SKM-1 (cell line): ENCODE results near the gene CGB2.
A peak's percentile ranks its signal among the peaks of the same experiment; 100 is the strongest.
"Not testable (repeated sequence)": the region's sequence is repeated elsewhere in the genome, so short reads cannot be mapped to it uniquely, and the experiment has no call there.

Experiments
- DNase-seq: peaks from one replicate; lab custom pipeline; 2025; ENCODE audit not compliant: unreplicated experiment; lab: John Stamatoyannopoulos, UW

CGB2 gene

DNA sequence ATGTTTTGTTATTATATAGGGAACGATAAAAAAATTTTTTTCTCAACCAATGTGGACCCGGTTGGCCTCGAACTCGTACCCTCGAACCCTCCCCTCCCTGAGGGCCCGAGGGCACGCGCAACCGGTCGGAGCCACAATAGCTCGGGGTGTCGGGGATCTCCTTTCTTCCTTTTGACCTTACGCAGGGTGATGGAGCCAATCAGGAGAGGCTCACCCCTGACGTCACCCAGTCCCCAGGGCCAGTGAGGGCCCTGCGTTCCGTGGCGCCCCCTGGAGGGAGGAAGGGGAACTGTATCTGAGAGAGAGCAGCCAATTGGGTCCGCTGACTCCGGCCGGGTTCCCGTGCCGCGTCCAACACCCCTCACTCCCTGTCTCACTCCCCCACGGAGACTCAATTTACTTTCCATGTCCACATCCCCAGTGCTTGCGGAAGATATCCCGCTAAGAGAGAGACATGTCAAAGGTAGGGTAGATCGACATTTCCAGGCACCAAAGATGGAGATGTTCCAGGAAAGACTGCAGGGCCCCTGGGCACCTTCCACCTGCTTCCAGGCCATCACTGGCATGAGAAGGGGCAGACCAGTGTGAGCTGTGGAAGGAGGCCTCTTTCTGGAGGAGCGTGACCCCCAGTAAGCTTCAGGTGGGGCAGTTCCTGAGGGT is at the start of gene CGB2:
TSS of gene CGB2 (plus strand) at position 249 of the 660 bp plus-strand sequence. CDS start at position 455, 206 bp downstream.
- not testable (repeated sequence) for DNase-seq

GRCh38 chr19:48982280-48982679 is 49.4 kb upstream of the CGB2 start:
- no peak for DNase-seq

DNA sequence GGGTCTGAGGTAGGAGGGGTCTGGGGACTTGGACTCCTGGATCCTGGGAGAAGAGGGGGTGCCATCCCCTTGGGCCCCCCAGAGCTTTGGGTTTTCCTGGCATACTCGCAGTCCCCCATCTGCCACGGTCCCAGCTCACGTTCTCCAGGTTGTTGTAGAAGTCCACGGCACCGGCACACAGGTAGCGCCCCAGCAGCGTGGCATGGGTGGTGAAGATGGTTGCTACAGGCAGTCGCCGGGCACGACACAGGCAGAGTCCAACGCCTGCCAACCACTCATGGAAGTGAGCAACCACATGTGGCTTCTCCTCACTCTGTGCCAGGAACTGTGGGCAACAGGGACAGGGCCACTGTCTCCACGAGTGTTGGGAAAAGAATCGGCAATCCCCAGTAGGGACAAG is 46.0 kb upstream of the CGB2 start:
- DNase-seq = no peak

GRCh38 chr19:48986211-48986610 is 45.5 kb upstream of the CGB2 start:
- no peak for DNase-seq

- no peak for DNase-seq
Observed at GRCh38 chr19:48987323-48987722, 44.4 kb upstream of the CGB2 start.

- DNase-seq = no peak
Observed at GRCh38 chr19:48988286-48988685, 43.4 kb upstream of the CGB2 start.

- no peak for DNase-seq
Observed at GRCh38 chr19:48988860-48989259, 42.8 kb upstream of the CGB2 start.

DNA sequence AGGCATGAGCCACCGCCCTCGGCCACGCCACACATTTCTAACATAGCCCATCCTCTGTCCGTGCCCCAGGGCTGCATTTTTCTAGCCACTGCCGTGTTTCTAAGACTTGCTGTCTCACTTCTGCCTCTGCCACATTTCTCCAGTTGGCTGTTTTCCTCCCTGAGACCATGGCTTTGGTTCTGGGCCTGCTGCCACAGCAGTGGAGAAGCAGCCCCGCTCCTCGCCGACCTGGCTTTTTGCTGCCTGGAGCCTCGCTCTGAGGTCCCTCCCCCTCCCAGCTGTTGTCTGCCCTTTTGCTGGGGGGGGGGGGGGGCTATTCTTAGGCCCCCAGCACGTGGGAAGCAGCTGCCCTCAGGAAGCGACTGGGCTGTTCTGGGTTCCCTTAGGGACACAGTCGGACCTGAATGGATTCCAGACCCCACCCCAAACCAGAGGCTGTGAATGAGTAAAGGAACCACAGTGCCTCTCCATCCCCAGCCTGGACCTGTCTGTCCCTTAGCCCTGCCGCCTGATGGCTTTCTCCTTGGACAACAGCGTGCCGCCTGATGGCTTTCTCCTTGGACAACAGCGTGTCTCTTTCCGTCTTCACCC is 41.9 kb upstream of the CGB2 start:
- DNase-seq = no peak

DNA sequence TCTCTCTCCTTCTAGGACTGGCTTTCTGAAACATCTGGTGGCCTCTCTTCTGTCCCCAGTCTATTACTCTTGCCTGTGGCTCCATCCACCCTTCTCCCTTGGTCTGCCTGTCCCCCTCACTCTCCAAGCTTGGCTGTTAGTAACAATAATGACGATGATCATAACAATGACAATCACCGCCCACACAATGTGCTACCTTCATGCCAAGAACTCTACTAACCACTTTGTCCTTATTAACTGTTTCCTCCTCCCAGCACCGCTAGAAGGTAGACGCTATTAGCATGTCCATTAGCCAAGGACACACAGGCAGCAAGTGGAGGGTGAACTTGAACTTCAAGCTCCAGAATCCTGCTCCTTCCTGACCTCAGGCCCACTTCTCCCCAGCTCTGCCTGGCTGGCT is 41.3 kb upstream of the CGB2 start:
- no peak for DNase-seq

DNA sequence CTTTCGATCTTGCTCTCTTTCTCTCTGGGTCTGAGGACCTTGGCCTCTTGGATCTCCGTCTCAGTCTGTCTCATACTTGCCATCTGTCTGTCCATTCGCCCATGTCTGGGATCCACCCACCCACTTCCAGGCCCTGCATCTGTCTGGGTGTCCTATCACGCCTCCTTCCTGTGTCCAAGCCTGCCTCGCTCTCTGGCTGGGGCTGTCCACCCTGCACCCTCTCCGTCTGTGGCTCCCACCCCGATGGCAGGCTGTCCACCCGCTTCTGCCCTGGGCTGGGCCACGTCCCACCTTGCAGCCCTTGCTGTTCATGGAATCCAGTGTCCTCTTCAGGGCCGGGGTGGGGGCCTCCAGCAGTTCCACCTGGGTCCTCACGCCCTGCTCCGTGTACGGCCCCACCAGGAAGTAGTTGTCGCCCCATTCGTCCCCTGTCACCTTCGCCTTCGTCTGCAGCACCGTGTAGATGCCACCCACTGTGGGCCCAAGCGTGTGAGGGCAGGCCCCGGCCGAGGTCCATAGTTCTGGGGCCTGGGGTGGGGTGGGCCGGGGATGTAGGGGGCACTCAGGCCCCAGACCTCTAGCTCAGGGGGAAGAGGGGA is 40.6 kb upstream of the CGB2 start:
- no peak for DNase-seq

DNA sequence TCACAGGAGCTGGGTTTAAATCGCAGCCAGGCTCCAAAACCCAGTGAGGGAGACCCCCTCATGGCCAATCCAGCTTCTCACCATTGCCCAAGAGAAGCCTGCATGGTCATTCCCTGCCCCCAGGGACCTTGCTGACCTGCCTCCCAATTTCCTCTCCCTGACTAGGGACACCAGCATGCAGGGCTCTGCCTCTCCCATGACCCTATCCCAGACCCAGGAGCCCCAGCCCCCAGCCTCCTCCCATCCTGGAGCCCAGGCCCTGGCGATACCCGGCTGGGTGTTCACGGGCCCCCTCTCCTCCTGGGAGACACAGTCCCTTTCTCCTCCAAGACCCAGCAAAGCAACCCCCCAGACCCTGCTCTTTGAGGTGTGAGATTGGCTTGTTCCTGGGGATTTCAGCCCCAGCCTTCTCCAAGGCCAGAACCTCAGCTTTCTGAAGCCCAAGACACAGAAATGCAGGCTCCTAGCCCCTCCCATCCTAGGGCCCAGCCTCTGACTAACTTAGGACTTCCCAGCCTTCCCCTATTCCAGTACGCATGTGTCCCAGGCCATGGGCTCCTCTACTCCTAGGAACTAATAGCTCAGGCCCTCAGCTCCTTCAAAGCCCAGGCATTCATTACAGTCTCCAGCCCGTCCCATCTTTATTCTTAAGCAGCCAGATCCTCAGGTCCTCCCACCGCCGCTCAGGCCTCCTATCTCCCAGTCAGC is 39.7 kb upstream of the CGB2 start:
- no peak for DNase-seq

DNA sequence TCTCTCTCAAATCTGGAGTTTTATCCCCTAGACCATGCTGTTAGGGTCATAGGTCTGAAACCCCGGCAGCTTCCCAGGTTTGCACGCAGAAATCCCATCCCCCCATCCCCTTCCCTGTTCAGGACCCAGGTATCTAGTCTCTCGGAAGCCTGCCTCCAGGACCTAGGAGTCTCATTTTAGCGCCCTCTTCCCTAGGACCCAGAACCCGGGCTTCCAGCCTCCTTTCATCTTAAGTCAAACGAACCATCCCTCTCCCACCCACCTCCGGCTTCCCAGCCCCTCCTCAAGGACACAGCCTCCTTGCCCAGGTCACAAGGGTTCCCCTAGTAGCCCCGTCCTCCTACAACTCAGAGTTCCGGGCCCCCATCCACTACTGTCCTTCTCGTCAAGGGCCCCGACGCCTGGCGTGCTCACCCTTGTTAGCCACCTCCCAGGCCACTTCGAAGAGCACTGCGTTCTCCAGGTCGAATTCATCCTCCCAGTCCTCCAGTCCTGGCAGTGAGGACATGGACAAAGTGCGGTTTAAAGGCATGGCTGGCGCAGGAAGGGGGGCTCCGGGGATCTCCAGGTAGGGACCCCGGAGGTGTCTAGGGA is 39.0 kb upstream of the CGB2 start:
- no peak for DNase-seq

DNA sequence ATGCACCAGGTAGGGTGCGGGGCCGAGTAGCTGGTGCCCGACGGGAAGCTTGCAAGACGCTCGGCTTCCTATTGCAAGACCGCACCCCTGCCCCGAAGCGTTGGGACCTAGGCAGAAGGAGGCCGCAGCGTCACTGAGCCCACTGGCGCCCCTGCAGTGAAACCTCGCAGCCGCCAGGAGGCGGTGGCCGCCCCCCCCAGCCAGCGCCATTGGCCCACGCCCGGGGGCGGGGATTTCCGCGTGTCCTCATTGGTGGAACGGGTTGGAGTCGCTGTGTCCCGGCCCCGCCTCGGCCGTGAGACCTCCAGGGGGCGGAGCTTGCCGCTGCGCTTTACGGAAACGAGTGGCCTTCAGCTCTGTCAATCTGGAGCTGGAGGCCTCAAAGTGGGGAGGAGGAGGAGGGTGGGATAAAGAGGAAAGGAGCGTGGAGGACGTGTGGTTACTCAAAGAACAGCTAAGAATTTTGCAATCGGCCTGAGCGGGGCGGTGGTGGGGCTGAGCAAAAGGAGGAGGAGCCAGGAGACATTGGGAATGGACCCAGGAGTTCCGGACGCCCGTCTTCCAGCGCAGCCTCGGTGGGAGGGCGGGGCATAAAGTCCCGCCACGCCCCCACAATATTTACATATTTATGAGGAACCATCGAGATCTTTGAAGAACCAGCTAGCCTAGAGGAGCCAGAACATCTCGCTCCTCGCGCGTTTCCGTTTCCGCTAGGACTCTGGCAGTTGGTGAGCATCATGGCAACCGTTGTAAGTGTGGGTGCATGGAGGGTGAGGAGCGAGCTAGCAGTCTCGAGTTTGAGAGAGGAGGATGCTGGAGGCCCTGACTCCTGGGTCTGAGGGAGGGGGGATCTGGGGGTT is 38.3 kb upstream of the CGB2 start, which contains the start of the genes GYS1 and RUVBL2:
TSS of gene GYS1 (minus strand) at position 135 of the 860 bp plus-strand sequence. CDS start 197 bp downstream, outside the sequence.
TSS of gene RUVBL2 (plus strand) at position 713 of the 860 bp plus-strand sequence. CDS start at position 738, 25 bp downstream.
- peak; percentile 94 for DNase-seq

DNA sequence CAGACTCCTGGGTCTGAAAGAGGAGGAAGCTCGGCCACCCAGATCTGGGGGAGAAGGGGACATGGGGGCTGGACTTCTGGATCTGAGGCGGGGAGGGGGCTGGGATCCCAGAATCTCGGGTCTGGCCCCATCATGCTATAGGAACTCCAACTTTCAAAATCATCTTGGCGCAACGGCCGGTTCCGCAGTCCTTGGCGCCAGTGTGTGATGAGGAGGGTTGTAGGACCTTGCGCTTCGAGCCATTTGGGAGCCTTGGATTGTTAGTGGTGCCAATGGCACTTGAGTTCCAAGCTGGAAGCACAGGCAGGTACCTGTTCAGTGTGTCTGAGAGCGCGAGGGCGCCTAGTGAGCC is 37.7 kb upstream of the CGB2 start:
- no peak for DNase-seq

DNA sequence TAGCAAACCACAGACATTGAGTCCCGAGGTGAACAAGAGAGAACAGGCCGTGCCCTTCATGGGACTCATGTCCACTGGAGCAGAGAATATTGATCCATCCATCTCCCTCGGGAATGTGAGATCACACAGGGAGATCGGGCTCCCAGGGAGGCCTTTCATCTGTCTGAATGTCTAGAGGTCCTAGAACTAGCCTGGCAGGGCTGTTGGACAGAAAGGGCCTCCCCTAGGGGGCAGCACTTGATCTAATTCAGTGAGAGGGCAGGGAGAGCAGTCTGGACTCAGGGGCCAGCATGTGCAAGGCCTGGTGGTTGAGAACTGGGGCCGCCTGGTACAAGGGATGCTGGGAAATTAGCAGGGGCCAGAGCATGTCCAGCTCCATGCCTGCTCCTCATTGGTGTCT is 33.7 kb upstream of the CGB2 start:
- DNase-seq = no peak

DNA sequence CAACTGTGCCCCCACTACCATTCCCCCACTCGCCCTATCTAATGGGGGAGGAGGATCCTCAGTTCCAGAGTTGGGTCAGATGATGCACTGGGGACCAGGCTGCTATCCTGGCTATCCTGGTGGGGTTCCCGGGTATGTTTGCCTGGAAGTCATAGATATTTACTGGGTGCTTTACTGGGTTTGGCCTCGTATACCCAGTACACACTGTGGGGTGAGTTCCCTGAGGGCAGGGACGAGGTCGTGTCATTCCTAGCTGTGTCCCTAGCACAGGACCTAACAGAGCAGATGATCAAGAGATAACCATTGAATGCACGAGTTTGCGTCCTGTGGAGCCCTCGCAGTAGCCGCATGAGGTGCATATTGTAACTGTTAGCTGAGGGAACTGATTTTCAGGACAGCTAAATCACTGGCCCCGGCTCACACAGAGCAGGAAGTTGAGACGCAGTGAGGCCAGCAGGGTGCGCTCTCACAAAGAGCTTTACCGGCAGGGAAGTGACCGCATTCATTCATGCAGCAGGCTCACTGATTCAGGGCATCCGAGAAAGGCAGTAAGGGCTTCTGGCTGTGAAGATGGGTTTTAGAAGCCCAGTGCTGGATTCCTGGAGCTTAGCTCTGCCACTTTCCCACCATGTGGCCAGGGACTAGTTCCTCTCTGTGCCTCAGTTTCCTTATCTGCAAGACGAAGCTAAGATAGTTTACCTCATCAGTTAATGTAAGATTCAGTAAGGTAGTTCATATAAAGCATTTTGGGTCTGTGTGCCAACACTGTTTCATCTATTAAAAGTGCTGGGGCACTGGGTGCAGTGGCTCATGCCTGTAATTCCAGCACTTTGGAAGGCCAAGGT is 32.0 kb upstream of the CGB2 start:
- DNase-seq = no peak

DNA sequence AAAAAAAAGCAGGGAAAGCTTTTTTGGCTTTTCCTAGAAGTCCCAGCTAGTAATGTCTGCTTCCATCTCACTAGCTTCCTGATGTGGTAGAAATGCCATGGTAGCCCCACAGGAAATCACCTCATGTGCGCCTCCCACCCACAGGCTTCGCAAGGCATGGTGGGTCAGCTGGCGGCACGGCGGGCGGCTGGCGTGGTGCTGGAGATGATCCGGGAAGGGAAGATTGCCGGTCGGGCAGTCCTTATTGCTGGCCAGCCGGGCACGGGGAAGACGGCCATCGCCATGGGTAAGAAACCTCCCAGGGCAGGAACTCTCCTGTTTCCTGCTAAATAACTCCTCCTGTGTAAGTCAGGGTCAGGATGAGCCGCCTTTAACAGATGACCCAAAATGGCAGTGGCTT is 27.6 kb upstream of the CGB2 start:
- DNase-seq = no peak

DNA sequence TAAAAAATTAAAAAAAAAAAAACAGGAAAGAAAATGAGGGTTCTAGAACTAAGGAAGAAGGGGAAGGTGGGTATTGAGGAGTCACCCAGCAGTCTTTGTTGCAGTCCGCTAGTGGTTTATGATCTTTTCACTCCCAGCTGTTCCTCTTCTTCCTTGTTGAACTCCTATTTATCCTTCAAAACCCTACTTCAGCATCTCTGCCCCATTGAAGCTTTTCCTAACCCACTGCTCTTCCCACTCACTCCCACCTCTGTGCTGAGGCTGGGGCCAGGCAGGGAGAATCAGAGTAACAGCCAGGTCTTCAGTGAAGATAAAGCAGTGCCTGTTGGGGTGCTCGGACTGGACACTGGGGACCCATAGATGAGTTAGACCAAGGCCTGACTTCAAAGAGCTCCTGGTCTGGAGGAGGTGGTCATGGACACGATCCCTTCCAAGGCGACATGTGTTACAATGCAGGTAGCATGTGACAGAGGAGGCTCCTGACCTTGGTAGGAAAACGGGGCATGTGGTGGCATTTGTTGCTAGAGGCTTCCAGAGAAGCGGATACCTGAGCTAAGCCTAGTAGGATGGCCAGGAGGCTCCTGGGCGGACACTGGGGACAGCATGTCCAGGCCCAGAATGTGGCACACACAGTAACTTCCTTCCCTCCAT is 26.6 kb upstream of the CGB2 start:
- no peak for DNase-seq

DNA sequence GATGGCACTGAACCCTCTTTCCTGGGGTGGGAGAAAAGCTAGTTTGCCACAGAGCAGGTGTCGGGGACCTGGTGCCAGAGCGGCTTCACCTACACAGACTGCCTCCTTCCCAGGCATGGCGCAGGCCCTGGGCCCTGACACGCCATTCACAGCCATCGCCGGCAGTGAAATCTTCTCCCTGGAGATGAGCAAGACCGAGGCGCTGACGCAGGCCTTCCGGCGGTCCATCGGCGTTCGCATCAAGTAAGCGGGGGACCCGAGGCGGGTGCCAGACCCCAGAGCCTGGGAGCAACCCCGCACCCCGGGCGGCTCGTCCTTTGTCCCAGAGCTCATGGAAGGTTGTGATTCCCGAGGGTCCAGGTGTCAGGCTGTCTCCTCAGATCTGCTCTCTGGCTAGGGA is 24.8 kb upstream of the CGB2 start:
- no peak for DNase-seq
